HG03565 (cell line): ENCODE data around the gene GALNT18.

ENCODE experiments used
- ATAC-seq: cut with Tn5 transposase; IDR thresholded peaks from one replicate; pipeline ENCODE4 v1.9.1; 2021; ENCODE audit warnings: mild to moderate bottlenecking, moderate library complexity; ENCODE audit not compliant: unreplicated experiment

GALNT18 gene

DNA sequence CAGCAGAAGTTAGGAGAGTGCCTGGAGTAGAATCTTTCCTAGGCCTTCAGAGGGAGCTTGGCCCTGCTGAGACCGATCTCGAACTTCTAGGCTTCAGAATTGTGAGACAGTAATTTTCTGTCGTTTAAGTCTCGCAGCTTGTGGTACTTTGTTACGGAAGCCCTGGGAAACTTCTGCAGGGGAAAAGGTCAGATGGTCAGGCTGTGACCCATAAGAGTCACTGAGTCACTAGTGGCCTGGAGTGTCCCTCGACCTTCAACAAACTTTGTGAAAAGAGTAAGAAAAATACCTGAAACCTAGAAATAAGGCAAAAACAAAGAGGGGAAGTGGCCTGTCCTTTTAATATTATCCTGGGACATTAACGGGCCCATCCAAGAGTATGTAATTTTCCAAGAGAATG lies 303.3 kb downstream of the GALNT18 start:
- no peak for ATAC-seq

DNA sequence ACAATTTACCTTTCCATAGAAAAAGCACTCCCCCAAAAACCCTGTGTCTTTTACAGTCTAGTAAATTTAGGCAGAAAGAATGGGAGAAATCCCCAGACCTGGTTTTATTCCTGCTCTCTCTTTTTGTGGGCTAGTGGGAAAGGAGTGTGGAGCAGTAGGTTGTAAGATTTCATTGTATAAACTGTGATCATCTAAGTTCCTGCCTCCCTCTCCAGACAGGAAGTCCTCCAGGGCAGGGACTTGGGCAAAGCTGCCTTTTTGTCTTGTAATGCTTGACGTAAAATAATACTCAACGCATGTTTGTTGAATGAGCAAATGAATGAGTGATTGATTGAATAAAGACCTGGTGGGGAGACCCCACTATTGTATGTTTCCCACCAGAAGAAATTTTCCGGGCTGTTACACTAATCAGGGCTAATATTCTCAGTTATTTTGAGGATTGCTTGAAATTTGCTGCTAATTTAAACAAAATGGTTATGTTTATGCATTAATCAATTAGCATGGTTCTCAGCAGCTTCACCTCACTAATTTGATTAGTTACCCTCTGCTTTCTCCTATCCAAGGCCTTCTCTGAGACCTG lies 305.1 kb downstream of the GALNT18 start:
- no peak for ATAC-seq

DNA sequence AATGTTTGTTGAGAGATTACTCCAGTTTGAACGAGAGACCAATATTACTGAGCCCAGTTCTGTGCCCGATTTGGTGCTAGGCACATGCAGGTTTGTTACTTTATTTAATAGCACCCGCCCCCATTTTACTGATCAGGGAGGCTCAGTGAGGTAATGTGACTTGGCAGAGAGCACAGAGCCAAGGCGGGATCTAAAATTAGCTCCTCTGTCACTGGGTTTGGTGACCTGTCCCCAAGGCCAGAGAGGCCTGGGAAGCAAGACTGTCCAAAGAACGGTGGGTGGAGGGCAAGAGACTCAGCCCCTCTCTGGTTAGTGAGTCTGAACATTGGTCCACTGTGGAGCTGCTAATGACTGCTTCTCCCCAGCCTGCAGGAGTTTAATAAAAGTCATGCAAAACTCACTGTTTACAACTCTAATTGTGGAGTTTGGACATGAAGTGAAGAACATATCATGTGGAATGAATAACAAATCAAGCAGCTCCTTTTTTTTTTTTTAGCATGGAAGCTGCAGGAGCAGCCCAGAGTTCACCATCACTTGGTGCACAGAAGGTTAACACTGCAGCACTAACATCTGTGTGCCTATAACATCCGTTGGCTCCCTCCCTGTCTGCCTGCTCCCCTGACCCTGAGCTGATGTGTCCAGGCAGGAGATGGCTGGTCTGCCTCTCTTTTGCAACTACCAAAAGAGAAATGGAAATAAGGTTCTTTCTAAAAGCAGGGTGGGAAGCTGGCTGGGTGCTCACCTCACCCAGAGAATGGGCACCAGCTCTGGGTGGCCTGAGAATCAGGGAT lies 307.7 kb downstream of the GALNT18 start:
- ATAC-seq = no peak

DNA sequence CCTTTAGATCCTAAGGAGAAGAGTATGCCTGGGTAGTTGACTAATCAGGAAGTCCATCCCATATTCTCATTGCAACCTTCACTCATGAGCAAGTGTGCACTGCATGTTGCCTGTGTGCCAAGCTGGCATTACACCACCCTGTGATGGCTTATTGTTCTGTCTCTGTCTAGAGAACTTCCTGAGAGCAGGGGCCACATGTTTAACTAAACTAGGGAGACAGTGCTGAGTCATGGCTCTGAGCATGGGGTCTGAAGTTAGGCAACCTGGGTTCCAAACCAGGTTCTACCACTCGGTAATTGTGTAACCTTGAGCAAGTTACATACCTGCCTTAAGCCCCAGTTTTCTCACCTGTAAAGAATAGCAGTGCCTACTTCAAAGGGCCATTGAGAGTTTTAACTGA lies 308.4 kb downstream of the GALNT18 start:
- ATAC-seq = no peak

DNA sequence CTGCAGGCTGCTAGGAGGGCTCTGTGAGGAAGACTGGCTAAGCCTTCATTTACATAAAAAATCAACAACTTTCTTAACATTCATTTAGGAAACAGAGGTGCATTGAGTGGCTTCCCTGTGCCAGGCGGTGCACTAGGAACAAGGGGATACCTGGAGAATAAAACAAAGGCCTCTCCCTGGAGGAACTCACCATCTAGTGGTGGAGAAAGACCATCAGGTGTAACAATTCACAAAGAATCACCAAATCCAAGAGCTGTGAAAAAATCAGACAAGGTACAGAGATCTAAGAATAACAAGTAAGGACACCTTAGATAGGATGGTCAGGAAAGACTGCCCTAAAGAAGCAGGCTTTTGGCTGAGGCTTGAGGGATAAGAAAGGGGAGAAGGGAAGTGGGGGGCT lies 309.1 kb downstream of the GALNT18 start:
- no peak for ATAC-seq

DNA sequence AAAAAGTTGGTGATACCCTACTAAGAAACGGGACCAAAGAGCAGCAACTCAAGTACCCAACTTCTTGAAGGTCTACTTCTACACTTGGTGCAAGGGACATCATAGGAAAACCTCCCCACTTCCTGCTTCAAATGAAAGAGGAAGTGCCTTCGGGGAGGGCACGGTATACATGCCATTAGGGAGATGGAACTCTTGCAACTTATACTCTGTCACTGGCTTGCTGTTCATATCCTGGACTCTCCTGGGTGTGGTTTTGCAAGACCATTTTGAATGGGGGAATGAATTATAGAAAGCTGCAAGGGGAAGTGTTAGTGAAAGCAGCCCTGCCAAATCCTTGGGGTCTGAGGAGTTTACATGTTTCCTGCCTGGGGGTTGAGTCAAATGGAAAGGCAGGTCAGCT lies 310.6 kb downstream of the GALNT18 start:
- ATAC-seq = no peak

GRCh38 chr11:11309906-11310305 lies 311.9 kb downstream of the GALNT18 start:
- ATAC-seq = no peak

- ATAC-seq = no peak
Measured at GRCh38 chr11:11308249-11308648, 313.6 kb downstream of the GALNT18 start.

GRCh38 chr11:11306855-11307254 lies 314.9 kb downstream of the GALNT18 start:
- ATAC-seq = no peak

DNA sequence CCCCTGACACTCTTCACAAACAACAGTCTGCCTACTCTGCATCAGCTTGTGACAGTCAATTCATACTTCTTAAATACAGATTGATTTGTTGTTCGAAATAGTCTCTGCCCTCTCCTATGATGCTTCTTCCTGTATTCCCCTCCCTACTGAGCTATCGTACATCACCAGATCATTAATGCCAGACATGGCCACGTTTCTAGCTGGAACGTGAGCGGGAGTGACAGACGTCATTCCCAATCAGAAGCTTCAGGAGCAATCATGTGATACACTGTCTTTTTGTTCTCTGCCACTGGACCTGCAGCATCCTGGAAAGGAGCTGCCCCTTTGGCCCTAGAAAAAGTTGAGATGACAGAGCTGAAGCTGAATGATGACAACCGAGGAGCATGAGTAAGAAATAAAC lies 317.3 kb downstream of the GALNT18 start:
- no peak for ATAC-seq

- no peak for ATAC-seq
Measured at GRCh38 chr11:11302565-11302964, 319.2 kb downstream of the GALNT18 start.

- ATAC-seq = no peak
Measured at GRCh38 chr11:11301212-11301611, 320.6 kb downstream of the GALNT18 start.

- ATAC-seq = no peak
Measured at GRCh38 chr11:11297578-11297977, 324.2 kb downstream of the GALNT18 start.

GRCh38 chr11:11296434-11296833 lies 325.4 kb downstream of the GALNT18 start:
- no peak for ATAC-seq

GRCh38 chr11:11294551-11294855 lies 327.3 kb downstream of the GALNT18 start:
- ATAC-seq = no peak

DNA sequence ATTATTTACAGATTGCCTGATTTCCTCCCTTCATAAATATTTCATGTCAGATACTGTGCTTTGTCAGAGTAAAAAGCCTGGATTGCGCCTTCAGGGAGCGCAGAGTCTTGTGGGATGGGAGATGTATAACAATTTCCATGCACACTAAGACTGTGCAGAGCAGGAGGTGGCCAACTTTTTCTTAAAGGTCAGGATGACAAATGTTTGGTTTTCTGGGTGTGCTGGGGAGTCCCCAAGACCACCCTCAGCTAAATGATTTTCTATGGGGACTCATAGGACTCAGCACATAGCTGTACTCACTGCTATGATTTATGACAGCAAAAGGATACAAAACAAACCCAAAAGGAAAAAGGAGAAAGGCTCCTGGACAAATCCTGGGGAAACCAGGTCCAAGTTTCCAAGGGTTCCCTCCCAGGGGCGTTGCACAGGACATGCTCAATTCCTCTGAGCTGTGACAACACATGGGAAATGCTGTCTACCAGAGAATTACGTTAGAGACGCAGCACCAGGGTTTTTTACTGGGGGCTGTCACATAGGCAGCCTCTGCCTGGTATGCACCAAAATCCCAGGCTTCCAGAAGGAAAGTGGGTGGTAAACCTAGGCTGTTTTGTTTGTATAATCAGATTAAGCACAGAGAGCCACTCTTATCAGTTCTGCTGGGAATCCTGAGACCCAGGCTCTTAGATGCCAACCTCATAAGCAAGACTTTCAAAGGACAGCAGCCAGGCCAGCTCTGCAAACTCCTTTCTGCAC lies 327.8 kb downstream of the GALNT18 start:
- no peak for ATAC-seq

GRCh38 chr11:11292839-11293238 lies 329.0 kb downstream of the GALNT18 start:
- ATAC-seq = no peak

- ATAC-seq = no peak
Measured at GRCh38 chr11:11291041-11292015, 330.5 kb downstream of the GALNT18 start.

GRCh38 chr11:11290354-11290753 lies 331.5 kb downstream of the GALNT18 start:
- no peak for ATAC-seq

DNA sequence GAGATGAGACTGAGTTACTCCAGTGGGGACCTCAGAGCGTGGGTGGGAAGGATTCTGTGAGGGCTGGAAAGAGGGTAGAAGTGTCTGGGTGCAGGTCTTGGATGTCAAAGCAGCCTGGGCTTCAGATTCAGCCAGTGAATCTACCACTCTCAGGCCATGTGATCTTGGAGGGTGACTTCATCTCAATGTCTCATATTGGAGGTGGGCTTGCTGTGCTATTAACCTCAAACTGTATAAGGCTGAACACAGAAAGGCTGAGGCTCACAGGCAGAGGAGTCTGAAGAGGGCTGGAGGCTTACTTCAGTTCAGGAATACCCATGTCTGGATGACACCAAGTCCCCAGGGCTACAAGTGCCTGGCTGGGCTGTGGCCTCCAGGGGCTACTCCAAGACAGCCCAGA lies 332.1 kb downstream of the GALNT18 start:
- no peak for ATAC-seq
